HG03439 (cell line): ENCODE data around the gene NDNF.

ENCODE experiments used
- ATAC-seq: cut with Tn5 transposase; IDR thresholded peaks from one replicate; pipeline ENCODE4 v1.9.1; 2021; ENCODE audit warnings: mild to moderate bottlenecking, moderate library complexity; ENCODE audit not compliant: unreplicated experiment

NDNF gene

DNA sequence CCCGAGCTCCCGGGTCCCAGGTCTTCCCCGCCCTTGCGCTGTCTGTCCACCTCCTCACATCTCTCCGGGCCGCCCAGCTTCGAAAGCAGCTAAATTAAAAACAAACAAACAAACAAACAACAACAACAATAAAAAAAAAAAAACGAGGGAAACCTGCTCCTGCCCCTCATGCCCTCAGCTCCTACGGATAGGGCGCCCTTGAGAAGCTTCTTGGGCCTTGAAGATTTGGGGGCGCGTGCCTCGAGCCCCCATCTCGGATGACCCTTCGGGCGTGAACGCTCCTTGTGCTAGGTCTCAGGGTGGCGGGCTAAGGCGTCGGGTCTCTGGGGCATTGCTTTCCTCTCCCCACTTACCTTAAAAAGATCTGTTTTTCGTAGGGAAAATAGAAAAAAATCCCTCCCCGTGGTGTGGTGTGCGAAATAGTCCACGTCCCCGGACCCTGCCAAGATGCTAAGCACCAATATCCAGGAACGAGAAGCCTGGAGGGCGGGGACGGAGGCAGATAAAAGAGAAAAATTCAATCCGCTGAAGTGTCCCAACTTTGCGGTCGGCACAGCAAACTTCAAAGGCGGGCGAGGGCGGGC lies 603 bp downstream of the NDNF start:
- no peak for ATAC-seq

DNA sequence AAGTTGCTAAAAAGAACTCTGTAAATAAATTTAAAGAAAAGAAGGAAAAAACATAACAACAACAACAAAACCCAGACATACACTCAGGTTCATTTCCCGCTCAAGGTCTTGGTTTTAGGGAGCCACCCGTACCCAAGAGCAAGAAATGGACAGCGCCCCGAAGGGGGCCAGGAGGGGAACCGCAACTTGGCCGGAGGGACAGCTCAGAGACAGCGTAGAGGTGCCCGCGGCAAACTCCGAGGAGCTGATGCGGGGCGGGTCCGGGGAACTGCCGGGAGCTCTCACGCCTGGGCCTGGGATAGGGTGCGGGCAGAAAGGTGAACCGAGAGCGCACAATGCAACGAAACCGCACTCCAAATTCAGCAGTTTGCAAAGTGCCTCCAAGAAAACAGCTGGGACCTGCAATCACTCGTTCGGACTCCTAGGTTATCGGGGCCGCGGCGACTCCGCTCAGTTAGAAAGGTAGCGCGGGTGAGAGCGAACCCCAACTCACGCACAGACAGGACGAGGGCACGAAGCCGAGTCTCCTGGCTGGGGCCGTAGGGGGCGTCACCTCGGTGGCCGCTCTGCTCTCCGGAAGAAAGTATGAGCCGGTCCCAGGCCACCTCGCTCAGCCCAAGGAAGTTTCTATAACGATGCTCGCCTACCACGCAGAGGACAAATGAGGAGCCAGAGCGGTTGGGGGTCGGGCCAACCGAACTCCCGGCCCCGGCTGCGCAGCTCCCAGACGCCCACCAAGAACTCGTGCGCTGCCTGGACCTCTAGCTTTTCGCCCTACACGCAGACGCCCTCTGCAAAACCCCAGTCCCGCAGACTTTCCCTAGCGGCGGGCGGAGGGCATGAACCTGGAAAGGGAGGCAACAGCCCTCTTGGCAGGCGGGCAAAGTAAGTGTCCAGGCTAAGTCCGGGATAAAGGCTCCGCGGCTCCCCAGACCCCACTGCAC lies 1.4 kb downstream of the NDNF start:
- no peak for ATAC-seq

DNA sequence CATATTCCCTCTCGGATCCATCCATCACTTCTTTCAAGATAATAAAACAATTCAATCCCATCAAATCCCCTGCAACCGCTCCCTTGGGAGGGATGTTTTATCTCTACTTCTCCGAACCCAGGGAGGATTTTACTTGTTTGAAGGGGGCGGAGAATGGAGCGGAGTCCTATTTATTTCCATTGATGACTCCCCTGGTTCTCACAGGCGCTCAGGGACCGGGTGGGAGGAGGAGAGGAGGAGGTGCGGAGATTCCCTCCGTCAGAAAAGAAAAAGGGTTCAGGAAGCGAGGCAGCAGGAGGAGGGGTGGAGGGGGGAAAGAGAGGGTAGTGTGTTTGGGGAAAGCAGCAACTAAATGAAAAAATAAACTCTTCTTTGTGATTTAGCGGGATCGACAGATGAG lies 2.1 kb downstream of the NDNF start:
- no peak for ATAC-seq

DNA sequence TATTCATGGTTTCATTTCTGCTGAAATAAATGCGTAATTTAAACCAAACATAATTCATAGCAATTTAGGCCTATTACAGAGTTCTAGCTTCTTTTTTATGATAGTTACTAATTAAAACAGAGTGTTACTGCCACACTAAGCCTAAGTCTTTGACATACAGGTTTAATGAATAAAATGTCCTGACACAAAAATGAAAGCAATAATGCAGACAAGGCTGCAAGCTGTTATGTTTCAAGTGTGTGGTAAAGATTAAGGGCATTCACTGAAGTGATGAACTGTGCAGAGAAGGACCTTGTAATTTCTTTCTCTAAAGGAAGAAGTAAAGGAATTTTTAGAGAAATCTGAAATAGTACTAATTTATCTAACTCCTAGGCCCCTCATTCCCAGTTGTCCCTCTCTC lies 2.9 kb downstream of the NDNF start:
- no peak for ATAC-seq

DNA sequence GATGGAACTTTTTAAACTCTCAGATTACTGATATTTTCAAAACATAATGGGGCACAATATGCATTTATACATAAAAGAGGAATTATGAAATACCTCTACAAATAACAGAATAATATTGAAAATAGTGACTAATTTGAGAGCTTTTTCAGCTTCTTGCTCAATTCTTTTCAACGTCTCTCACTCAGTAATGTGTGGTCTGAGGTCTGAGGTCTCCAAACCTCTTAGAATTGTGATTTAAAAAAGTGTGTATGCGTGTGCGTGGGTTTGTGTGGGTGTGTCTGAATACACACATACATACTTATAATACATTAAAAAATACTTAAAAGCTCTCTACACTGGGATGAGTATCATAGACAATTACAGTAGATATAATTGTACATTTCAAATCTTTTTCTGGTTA lies 7.9 kb downstream of the NDNF start:
- no peak for ATAC-seq

DNA sequence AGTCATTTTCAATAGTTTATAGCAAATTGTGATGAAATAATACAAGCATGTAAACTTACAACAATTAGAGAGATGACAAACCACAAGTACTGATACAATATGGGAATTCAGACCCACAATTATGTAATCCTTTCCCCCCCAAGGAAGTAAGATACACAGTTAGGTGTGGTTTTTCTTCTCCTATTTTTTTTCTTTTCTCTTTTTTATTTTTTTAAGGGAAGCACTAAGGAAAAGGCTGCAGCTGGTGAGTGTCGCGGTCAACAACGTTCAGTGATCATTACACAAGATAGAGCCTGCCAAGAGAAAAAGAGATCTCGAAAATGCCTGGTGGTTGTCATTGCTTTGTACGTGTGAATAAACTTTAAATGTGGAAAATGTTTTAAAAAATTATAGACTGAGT lies 9.8 kb downstream of the NDNF start:
- ATAC-seq, result no peak

DNA sequence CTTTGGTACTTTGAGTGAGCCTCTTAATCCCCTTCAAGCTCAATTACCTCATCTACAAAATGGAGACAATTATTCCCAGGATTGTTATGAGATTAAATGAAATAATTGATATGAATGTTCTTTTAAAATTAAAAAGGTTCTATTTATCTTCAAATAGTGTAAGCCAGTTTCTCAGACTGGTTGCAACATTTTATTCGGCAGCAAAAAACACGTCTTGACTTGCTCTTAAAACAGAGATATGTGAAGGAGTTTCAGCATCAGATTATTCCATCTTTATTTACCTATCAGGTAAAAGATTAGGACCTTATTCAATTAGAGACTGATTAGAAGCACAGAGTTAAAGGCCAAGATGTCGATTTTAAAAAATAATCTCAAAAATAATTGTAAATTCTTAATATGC lies 10.5 kb downstream of the NDNF start:
- ATAC-seq, result no peak

DNA sequence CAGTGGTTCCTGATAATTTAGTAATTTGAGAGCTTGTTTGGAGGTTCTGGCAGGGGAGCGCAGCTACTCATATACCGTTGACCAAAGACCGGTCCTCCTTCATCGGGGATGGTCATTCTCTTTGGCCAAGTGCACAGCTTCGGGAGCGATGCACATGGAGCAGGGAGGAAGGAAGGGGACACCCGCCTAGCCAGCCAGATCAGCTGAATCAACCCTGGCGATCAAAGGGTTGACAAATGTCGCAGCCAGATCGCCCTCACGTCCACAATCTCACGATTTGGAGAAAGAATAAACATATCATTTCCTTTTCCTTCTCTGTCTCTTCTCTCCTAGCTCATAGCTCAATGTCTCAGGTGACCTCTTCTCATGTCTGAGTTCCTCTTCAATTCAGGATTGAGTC lies 11.1 kb downstream of the NDNF start:
- ATAC-seq, result no peak

DNA sequence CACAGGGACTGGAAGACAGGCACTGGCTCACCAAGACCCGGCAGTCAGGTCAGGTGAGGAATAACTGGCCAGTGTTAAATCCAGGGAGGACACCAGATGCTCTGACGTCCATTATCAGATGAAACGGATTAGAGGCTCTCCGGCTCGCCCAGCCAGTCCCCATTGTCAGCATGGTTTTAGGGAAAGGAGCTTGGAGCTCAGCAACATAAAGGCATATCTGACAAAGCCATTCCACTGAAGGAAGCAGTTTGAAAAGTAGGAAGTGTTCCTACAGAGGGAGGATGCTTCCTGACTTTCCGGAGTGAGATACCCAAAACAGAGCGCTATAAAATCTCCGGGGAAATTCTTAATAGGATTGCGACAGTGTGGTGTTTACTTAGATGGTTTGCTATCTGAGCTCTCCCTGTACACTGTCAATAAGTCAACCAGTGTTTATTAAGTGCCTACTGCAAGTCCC lies 14.8 kb downstream of the NDNF start:
- ATAC-seq, result no peak

DNA sequence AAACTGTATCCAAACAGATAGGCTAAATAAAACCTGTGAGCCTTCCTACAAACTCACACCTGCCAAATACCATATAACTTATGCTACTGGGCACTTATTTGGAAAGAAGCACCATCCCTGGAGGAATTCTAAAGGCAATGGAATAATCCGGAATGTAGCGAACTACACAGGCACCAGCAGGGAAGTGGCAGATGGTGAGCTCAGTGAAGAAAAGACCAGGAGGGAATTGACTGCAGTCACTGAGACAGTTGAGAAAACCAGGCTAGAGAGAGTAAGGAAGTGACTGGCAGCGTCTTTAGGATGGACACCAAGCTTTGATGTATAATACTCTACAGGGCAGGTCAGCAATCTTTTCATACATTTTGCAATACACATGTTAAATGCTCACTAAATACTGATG lies 16.3 kb downstream of the NDNF start:
- ATAC-seq, result no peak

DNA sequence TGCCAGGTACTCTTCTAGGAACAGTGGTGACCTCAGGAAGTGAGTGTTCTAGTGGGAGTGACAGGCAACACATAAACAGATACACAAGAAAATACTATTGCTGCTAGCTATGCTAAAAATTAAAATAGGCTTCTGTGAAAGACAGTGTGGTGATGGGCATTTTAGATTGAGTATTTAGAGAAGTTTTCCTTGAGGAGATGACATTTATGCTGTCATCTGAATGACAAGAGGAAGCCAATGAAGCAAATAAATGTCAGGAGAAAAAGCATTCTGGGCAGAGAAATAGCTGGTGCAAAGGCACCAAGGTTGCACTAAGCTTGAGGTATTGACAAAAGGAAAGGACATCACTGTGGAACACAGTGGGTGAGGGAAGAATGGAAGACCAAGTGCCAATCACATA lies 18.0 kb downstream of the NDNF start:
- no peak for ATAC-seq

DNA sequence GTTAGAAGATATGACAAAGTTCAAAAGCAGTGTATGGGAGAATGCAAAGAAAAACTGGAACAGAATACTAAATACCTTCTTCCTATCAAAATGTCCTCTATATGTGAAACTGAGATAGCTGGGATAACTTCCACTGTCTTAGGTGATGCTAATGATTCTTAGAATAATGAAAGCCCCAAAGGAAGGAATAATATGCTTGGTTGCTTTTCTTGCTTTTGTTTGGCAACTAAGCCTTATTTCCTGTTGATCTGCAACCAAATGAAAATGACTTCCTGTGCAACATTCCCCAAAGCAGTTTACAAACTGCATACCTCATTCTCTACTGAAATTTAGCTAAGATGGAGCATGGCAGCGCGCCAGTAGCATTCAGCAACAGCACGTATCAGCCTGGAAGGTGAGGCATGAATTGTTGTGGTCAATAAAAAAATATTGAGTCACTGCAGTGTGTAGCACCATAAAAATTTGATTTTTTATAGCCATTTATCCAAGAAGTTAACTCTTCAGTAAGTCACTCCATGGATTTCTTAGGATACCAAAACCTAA lies 18.7 kb downstream of the NDNF start:
- ATAC-seq, result no peak

DNA sequence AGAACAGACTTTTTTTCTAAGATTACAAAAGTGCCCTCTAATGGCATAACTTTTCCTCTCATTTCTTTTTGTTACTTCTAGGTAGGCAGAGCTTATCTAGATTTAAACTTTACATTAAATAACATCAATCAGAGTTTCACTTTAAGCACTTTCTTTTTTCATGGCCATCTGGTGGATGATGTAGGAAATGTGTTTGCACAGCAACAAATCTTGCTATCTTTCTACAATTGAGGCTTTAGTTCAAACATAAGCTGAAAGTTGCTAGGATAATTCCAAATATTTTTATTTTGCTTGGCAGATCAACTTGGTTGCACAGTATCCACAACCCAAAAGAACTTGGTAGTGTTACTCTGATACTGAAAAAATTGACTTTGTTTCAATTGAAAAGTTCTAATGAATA lies 22.0 kb downstream of the NDNF start:
- ATAC-seq, result no peak

DNA sequence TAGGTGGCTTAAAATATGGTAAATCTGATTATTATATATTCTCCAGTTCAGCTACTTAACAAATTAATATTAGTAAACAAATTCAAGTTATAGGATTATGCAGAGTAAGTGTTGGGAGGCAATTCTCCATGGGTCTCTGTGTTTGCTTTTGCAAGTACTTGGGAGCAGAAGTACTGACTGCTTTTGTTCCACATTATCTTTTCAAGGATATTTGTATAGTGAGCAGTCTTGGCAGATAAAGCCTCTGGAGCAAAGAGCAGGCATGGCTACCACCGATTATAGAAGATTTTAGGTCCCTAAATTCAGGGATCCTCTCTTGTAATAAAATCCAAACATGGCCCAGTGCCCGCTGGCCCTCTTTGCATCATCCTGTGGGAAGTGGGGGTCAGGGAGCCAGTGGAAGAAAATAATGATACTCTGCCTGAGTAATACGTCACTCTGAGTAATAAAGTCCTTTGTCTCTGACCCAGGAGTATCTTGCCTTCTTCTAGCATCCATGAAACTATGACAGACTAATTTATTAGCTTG lies 23.2 kb downstream of the NDNF start:
- ATAC-seq, result no peak

DNA sequence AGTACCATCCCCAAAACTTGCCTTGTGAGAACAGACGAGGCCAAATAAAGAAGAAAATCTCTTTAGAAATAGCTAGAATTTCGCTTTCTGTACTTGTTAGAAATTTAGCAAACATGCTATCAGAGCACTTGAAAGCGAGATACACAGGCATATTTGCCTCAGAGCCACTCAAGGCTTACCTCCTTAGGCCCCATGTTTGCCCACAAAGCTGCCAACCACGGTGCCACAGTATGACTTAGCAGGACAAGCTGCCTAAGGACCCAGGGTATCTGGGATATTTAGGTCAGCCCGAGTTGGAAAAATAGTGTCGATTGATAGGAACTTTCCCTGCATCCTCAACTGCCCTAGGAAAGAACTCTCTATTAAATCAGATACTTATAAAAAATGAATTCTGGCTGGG lies 24.2 kb downstream of the NDNF start:
- ATAC-seq, result no peak

DNA sequence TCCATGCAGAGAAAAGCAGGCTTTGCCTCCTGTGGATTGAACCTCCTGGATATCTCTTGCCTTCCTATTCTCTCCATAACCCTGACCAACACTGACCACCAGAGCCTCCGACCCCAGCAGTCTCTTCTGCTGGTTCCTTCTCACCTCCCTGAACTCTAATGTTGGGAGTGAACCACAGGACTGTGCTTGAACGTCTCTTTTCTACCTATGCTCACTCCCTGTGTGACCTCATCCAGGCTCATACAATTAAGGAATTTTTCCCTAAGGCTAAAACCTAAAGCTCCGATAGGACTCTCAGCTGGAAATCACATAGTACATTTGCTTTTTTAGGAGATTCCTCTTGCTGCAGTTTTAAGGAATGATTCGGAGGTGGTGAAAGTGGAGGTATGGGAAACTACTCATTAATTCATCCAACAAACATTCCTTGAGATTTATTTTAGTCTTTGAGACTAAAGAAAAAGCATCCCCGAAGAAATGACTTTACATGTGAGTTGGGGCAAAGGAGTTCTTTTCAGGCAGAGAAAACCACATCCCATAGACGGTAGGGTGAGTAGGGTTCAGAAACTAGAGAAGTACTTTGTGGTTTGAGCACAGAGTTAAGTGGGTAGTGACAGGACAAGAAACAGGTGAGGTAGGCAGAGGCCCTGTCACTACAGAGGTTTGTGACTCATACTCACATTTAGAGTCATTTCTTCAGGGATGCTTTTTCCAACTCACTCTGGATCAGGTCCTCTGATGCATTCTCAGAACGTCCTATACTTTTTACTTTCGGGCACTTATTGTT lies 30.8 kb downstream of the NDNF start:
- peak; percentile 99 for ATAC-seq

DNA sequence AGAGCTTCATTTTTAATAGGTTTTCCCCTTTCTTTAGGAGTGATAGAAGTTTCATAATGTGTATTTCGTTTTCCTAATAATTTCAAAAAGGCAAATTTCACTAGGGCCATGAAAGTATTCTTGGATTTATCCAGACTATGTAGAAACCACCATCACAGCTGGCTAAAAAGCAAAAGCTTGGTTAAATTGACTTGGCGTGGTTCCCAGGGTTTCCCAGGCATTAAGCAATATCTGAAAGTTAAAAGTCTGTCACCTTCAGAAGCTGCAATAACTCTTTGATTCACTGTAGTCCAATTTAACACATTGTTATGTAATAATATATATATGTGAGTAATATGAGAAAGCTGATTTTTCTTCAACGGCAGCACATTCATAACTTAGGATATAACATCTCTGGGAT lies 38.3 kb downstream of the NDNF start:
- no peak for ATAC-seq

DNA sequence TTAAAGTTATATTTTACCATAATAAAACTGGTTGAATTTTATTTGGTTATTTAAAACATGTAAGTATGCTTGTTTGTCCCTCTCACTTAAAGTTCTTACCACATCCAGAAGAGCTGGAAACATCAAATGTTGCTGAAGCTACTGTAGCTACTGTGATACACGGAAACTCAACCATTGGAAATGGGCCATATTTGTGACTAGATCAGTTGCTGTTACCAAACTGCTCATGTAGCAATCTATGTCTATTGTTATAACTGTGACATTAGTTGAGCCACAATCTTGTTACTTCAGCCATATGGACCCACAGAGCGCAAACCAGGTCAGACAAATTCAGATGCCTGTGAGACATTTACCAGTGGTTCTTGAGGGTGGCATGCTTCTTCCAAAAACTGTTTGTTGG lies 41.6 kb downstream of the NDNF start:
- ATAC-seq, result no peak

DNA sequence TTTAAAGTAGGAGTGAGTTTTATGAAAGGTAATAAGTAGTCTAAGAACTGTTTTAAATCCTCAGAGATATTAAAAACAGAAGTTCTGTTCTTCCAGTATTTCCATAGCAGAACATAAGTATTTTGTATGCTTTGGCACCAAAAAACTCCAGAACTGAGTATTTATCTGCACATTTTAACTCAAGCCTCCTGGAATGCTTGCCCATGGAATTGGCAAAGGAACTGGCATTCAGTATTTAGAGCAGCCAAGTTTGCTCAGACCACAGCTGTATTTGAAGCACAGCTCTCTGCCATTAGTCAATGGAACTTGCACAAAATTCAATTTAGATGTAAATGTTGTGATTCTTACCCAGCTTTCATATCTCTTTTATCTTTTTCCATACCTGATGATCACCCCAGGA lies 42.2 kb downstream of the NDNF start:
- ATAC-seq, result no peak

DNA sequence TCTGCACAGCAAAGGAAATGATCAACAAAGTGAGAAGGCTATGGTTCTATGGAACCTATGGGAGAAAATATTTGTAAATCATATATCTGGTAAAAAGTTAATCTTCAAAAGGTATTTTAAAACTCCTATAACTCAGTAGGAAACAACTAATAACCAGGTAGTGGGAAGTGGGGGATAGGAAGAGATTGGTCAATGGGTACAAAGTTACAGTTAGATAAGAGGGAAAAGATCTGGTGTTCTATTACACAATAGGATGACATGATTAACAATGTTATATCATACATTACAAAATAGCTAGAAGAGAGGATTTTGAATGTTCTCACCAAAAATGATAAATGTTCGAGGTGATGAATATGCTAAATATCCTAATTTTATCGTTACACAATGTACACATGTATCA lies 46.3 kb downstream of the NDNF start:
- no peak for ATAC-seq

DNA sequence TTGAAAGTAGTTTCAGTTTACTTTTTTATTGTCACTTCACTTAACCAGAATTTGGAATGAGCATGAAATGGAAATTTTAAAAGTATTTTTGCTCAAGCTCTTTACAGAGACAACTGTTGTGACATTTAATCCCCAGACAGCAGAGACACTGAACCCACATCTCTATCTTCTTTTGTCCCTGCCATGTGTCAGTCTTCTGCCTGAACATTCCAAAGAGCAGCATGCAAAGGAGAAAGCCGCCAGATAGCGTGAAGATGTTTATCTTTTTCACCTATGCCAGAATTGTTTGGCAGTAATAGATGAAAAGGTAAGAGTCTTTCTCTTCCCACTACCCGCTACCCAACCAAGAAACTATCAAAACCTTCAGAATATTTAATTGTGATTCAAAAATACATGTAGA lies 46.8 kb downstream of the NDNF start:
- no peak for ATAC-seq
